MM.1S (cell line): ENCODE measurements around the gene SLC18A3.

Experiments used
- DNase-seq: peaks from one replicate; pipeline ENCODE4 v3.0.0-alpha.2; 2015
- H2AFZ ChIP-seq: fragments of 300-600 bp; sonication (generic); 2 replicates; pipeline ENCODE4 v1.6.0; 2016; ENCODE audit warnings: antibody characterized with exemption, low read length
- H3F3A ChIP-seq: fragments of 300-600 bp; sonication (generic); 2 replicates; pipeline ENCODE4 v1.6.1; 2016; ENCODE audit warnings: mild to moderate bottlenecking, antibody characterized with exemption, low read length, moderate library complexity, mixed read lengths; ENCODE audit not compliant: insufficient read depth
- H3K27ac ChIP-seq: fragments of 300-600 bp; sonication (generic); 2 replicates; pipeline ENCODE4 v1.5.1; 2016; ENCODE audit warnings: mild to moderate bottlenecking, low read length
- H3K27me3 ChIP-seq: fragments of 300-600 bp; sonication (generic); replicated peaks from 2 replicates; pipeline ENCODE4 v1.6.0; 2016; ENCODE audit warnings: low read length; ENCODE audit not compliant: insufficient read depth
- H3K36me3 ChIP-seq: fragments of 300-600 bp; sonication (generic); replicated peaks from 2 replicates; pipeline ENCODE4 v1.6.1; 2016; ENCODE audit warnings: mild to moderate bottlenecking, low read length, mixed read lengths; ENCODE audit not compliant: insufficient read depth
- H3K4me1 ChIP-seq: fragments of 300-600 bp; sonication (generic); 2 replicates; pipeline ENCODE4 v1.6.1; 2016; ENCODE audit warnings: low read length, mixed read lengths
- H3K4me2 ChIP-seq: fragments of 300-600 bp; sonication (generic); 2 replicates; pipeline ENCODE4 v1.6.0; 2016; ENCODE audit warnings: low read depth, low read length
- H3K4me3 ChIP-seq: fragments of 300-600 bp; sonication (generic); 2 replicates; pipeline ENCODE4 v1.5.1; 2016; ENCODE audit warnings: low read length, mixed read lengths
- H3K79me2 ChIP-seq: fragments of 300-600 bp; sonication (generic); 2 replicates; pipeline ENCODE4 v1.6.1; 2016; ENCODE audit warnings: mixed run types, low read length, mixed read lengths
- H3K9ac ChIP-seq: fragments of 300-600 bp; sonication (generic); 2 replicates; pipeline ENCODE4 v1.6.1; 2016; ENCODE audit warnings: low read length, mixed read lengths
- H3K9me2 ChIP-seq: fragments of 300-600 bp; sonication (generic); replicated peaks from 2 replicates; pipeline ENCODE4 v1.6.1; 2016; ENCODE audit warnings: mild to moderate bottlenecking, low read length, mixed read lengths; ENCODE audit not compliant: insufficient read depth
- H3K9me3 ChIP-seq: fragments of 300-600 bp; sonication (generic); replicated peaks from 2 replicates; pipeline ENCODE4 v1.6.1; 2016; ENCODE audit warnings: mild to moderate bottlenecking, low read length, mixed read lengths; ENCODE audit not compliant: insufficient read depth
- H4K20me1 ChIP-seq: fragments of 300-600 bp; sonication (generic); 2 replicates; pipeline ENCODE4 v1.6.1; 2016; ENCODE audit warnings: mild to moderate bottlenecking, low read length, moderate library complexity, mixed read lengths; ENCODE audit not compliant: insufficient read depth
- CTCF ChIP-seq: fragments of 300-600 bp; sonication (generic); IDR thresholded peaks from 2 replicates; pipeline ENCODE4 v1.5.1; 2016; ENCODE audit warnings: antibody characterized with exemption, low read length, mixed read lengths
- EZH2 ChIP-seq: fragments of 300-600 bp; sonication (generic); optimal IDR thresholded peaks from 2 replicates; pipeline ENCODE3; 2017; ENCODE audit warnings: low read depth, mild to moderate bottlenecking, antibody characterized with exemption, low read length, mixed read lengths
- EZH2phosphoT487 ChIP-seq: fragments of 300-600 bp; sonication (generic); IDR thresholded peaks from 2 replicates; pipeline ENCODE4 v1.6.1; 2018; ENCODE audit warnings: antibody characterized with exemption, low read length

SLC18A3 gene

GRCh38 chr10:49625411-49625810 is 15.3 kb downstream of the SLC18A3 start:
- H2AFZ ChIP-seq, result no peak overlapping the region
- no peaks in the 10 kb centered on the region for H3K9me3 ChIP-seq
- TF ChIP-seq EZH2 (no peak), EZH2phosphoT487 (no peak), CTCF (no peak)
- no peaks in the 10 kb centered on the region for H3K79me2 ChIP-seq
- H4K20me1 ChIP-seq, result no peaks in the 10 kb centered on the region
- no peaks in the 10 kb centered on the region for H3K36me3 ChIP-seq
- H3K27ac ChIP-seq, result no peak overlapping the region
- H3K9me2 ChIP-seq, result no peaks in the 10 kb centered on the region
- H3K4me1 ChIP-seq, result no peaks in the 10 kb centered on the region
- no peaks in the 10 kb centered on the region for H3K27me3 ChIP-seq
- no peaks in the 10 kb centered on the region for H3F3A ChIP-seq
- no peak overlapping the region for H3K4me3 ChIP-seq
- DNase-seq, result no peak
- no peak overlapping the region for H3K4me2 ChIP-seq
- no peak overlapping the region for H3K9ac ChIP-seq

- H3K9me3 ChIP-seq, result no peaks in the 10 kb centered on the region
- no peaks in the 10 kb centered on the region for H3F3A ChIP-seq
- H3K4me3 ChIP-seq, result no peak overlapping the region
- no peak overlapping the region for H3K27ac ChIP-seq
- no peaks in the 10 kb centered on the region for H3K79me2 ChIP-seq
- H3K9me2 ChIP-seq, result no peaks in the 10 kb centered on the region
- H2AFZ ChIP-seq, result no peak overlapping the region
- no peak for DNase-seq
- no peak for TF ChIP-seq EZH2
- no peak for TF ChIP-seq CTCF
- TF ChIP-seq EZH2phosphoT487, result no peak
- H3K27me3 ChIP-seq, result no peaks in the 10 kb centered on the region
- H3K4me1 ChIP-seq, result no peaks in the 10 kb centered on the region
- H4K20me1 ChIP-seq, result no peaks in the 10 kb centered on the region
- H3K9ac ChIP-seq, result no peak overlapping the region
- H3K4me2 ChIP-seq, result no peak overlapping the region
- H3K36me3 ChIP-seq, result no peaks in the 10 kb centered on the region
Observed at GRCh38 chr10:49627038-49627437, 16.9 kb downstream of the SLC18A3 start.

GRCh38 chr10:49627644-49628247 is 17.6 kb downstream of the SLC18A3 start:
- no peak for TF ChIP-seq CTCF
- no peak for TF ChIP-seq EZH2phosphoT487
- no peak for TF ChIP-seq EZH2
- Histone ChIP-seq H3K9ac (no peak overlapping the region), H4K20me1 (no peaks in the 10 kb centered on the region), H3K4me3 (no peak overlapping the region), H3K4me1 (no peaks in the 10 kb centered on the region), H3K9me2 (no peaks in the 10 kb centered on the region), H3F3A (no peaks in the 10 kb centered on the region), H3K27ac (no peak overlapping the region), H3K79me2 (no peaks in the 10 kb centered on the region), H3K9me3 (no peaks in the 10 kb centered on the region), H3K36me3 (no peaks in the 10 kb centered on the region), H3K27me3 (no peaks in the 10 kb centered on the region), H2AFZ (no peak overlapping the region), H3K4me2 (no peak overlapping the region)
- DNase-seq, result no peak
